ENCODE measurements around the gene KHNYN.

DNA sequence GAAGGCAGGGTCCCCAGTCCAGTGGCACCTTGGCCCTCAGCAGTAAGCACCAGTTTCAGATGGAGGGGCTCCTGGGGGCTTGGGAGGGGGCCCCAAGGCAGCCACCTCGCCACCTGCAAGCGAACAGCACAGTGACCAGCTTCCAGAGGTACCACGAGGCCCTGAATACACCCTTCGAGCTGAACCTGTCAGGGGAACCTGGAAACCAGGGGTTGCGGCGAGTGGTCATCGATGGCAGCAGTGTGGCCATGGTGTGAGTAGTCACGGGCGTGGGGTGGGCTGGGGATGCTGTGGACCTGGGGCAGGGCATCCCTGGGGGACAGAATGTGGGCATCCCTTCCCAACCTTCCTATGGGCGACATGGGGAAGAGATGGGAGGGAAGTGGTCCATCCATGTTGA lies 19.8 kb upstream of the KHNYN start:
- TF ChIP-seq CTCF (conservative IDR thresholded peaks at IDR 0.05; ENCODE audit: low read length) (no peak), EZH2phosphoT487 (IDR thresholded peaks at IDR 0.05; ENCODE audit: borderline replicate concordance) (no peak)
